ENCODE results near the gene SLC39A13. TPM values are rescaled to one million over a fixed set of nuclear protein-coding genes. Genes with fewer than 3 reads are reported as not detected.
A peak's percentile ranks its signal among the peaks of the same experiment; 100 is the strongest.

SLC39A13 gene
- total RNA-seq, 2 experiments from 2014 or later = 36.6 to 39.2 TPM

GRCh38 chr11:47409440-47410369 lies 1.3 kb downstream of the SLC39A13 start:
- Histone ChIP-seq H3K4me3 (ENCODE audit: low read length) (peak overlapping the region; percentile 74), H3K36me3 (ENCODE audit: insufficient read depth, low read length) (peaks cover 13% of the 10 kb centered on the region), H3K4me1 (ENCODE audit: insufficient read depth, low read length) (peaks cover 40% of the 10 kb centered on the region), H3K27me3 (ENCODE audit: control insufficient read depth in 1 of 2, insufficient read depth in 2 of 2, low read length in 2 of 2) (no peaks in the 10 kb centered on the region), H3K9me3 (ENCODE audit: control insufficient read depth in 1 of 2, insufficient read depth in 1 of 2, low read length in 2 of 2) (no peaks in the 10 kb centered on the region), H3K27ac (ENCODE audit: low read depth in 1 of 2, low read length in 2 of 2) (peak overlapping the region; percentile 71 to 84)
- ChIA-PET POLR2A (interaction anchor here (0.9 to 2.6 kb wide), 6 partner anchors 10 to 195 kb away, joined by 3 to 14 read pairs (median 8); partner anchors contain the start of genes DDB2 and PSMC3), CTCF (interaction anchor here (0.9 to 3.4 kb wide), 2 partner anchors 38 to 151 kb away, joined by 3 to 43 read pairs; no protein-coding TSS in a partner anchor)
- intact Hi-C loops (cut with DNase I, micrococcal nuclease) = loop anchor here in 1 of 2 experiments (1.0 to 10.0 kb wide), 5 partner anchors 16 to 475 kb away; partner anchors contain the start of genes ARFGAP2, CSTPP1, FNBP4 and MADD
- Mint-ChIP-seq H3K4me1 (ENCODE audit: low read depth) (peaks cover 17% of the 10 kb centered on the region), H3K27ac (peak overlapping the region; percentile 95), H3K9me3 (no peaks in the 10 kb centered on the region), H3K36me3 (ENCODE audit: low read depth) (peaks cover 27% of the 10 kb centered on the region), H3K4me3 (peak overlapping the region; percentile 99), H3K27me3 (no peaks in the 10 kb centered on the region)
- ATAC-seq (ENCODE audit: poor library complexity) (no peak), DNase-seq (peak in 1 of 14 experiments; percentile 44)
- TF ChIP-seq, protein P1, sequence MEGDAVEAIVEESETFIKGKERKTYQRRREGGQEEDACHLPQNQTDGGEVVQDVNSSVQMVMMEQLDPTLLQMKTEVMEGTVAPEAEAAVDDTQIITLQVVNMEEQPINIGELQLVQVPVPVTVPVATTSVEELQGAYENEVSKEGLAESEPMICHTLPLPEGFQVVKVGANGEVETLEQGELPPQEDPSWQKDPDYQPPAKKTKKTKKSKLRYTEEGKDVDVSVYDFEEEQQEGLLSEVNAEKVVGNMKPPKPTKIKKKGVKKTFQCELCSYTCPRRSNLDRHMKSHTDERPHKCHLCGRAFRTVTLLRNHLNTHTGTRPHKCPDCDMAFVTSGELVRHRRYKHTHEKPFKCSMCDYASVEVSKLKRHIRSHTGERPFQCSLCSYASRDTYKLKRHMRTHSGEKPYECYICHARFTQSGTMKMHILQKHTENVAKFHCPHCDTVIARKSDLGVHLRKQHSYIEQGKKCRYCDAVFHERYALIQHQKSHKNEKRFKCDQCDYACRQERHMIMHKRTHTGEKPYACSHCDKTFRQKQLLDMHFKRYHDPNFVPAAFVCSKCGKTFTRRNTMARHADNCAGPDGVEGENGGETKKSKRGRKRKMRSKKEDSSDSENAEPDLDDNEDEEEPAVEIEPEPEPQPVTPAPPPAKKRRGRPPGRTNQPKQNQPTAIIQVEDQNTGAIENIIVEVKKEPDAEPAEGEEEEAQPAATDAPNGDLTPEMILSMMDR (IDR thresholded peaks at IDR 0.05) = no peak

DNA sequence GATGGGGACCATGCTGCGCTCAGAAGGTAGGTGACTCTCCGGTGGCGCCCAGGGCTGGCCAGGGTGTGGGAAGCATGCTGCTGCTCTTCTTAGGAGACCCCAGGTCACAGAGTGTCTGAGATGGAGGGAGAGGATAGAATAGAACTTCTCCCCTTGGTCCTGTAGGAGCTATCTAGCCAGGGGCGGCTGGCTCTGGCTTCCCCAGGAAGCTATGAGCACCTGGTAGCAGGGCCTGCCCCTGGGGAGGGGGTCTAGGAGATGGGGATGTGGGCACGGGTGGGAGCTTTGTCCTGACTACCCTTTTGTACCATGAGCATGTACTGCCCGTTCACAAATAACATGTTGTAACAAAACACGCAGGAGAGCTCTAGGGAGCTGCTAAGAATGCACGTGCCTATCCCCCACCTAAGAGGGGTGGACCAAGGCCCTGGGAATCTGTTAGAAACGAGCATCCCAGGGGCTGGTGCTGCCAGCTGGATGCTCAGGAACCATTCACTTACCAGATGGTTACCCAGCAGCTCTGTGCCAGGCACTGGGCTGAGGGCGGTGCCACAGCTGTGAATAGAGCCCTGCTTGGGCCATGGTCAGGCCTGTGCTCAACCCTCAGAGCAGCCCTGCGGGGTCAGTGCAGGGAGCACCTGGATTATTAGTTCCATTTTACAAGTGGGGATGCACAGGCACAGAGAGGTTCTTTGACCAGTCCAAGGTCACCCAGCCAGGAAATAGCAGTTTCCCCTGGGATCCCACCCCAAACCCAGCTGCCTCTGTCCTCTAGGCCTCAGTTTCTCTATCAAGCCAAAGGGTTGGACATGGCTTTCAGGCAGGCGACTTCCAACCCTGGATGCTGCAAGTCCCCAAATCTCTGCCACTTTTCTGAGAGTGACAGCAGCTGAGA lies 2.2 kb downstream of the SLC39A13 start:
- Mint-ChIP-seq H3K27ac (peak overlapping the region; percentile 42), H3K9me3 (no peaks in the 10 kb centered on the region), H3K36me3 (ENCODE audit: low read depth) (peaks cover 34% of the 10 kb centered on the region), H3K4me1 (ENCODE audit: low read depth) (peaks cover 17% of the 10 kb centered on the region), H3K4me3 (peak overlapping the region; percentile 66), H3K27me3 (no peaks in the 10 kb centered on the region)
- ChIA-PET POLR2A (interaction anchor here (0.9 to 2.6 kb wide), 3 partner anchors 11 to 16 kb away, joined by 3 to 14 read pairs (median 11); partner anchors contain the start of gene PSMC3), CTCF (interaction anchor here (1.1 to 3.4 kb wide), 3 partner anchors 12 to 80 kb away, joined by 3 to 43 read pairs (median 3); no protein-coding TSS in a partner anchor)
- Histone ChIP-seq H3K4me1 (ENCODE audit: insufficient read depth, low read length) (peaks cover 40% of the 10 kb centered on the region), H3K36me3 (ENCODE audit: insufficient read depth, low read length) (peaks cover 17% of the 10 kb centered on the region), H3K9me3 (ENCODE audit: control insufficient read depth in 1 of 2, insufficient read depth in 1 of 2, low read length in 2 of 2) (no peaks in the 10 kb centered on the region), H3K27ac (ENCODE audit: low read depth in 1 of 2, low read length in 2 of 2) (no peak overlapping the region), H3K4me3 (ENCODE audit: low read length) (no peak overlapping the region), H3K27me3 (ENCODE audit: control insufficient read depth in 1 of 2, insufficient read depth in 2 of 2, low read length in 2 of 2) (no peaks in the 10 kb centered on the region)
- TF ChIP-seq, protein P1 (IDR thresholded peaks at IDR 0.05) = no peak
- intact Hi-C loops (cut with DNase I, micrococcal nuclease) = no loop called here
- ATAC-seq (ENCODE audit: poor library complexity) (no peak), DNase-seq (peak in 2 of 14 experiments; percentile 2 to 18)

Measured in CD4-positive, alpha-beta T cell (primary cell).